Loucy (cell line): ENCODE measurements around the gene TM6SF1.

Source experiments
- H2AFZ ChIP-seq: fragments of 200-600 bp; sonication (generic); 2 replicates; pipeline ENCODE4 v1.6.0; 2016; ENCODE audit warnings: antibody characterized with exemption, mild to moderate bottlenecking, low read length, moderate library complexity
- H3F3A ChIP-seq: fragments of 200-600 bp; 2 replicates; pipeline ENCODE4 v1.6.0; 2016; ENCODE audit warnings: antibody characterized with exemption, low read depth, mild to moderate bottlenecking
- H3K27me3 ChIP-seq: fragments of 200-600 bp; sonication (generic); 2 replicates; pipeline ENCODE4 v1.6.1; 2014; ENCODE audit warnings: low read length, mild to moderate bottlenecking; ENCODE audit not compliant: insufficient read depth, poor library complexity, severe bottlenecking
- H3K36me3 ChIP-seq: fragments of 200-600 bp; sonication (generic); 2 replicates; pipeline ENCODE4 v1.6.1; 2016; ENCODE audit warnings: low read length; ENCODE audit not compliant: insufficient read depth
- H3K4me1 ChIP-seq: fragments of 200-600 bp; sonication (generic); 2 replicates; pipeline ENCODE4 v1.5.1; 2014; ENCODE audit warnings: low read length, mild to moderate bottlenecking; ENCODE audit not compliant: insufficient read depth, poor library complexity, severe bottlenecking
- H3K4me2 ChIP-seq: fragments of 200-600 bp; sonication (generic); 2 replicates; pipeline ENCODE4 v1.6.0; 2014; ENCODE audit warnings: antibody characterized with exemption, low read length, low read depth, mild to moderate bottlenecking; ENCODE audit not compliant: poor library complexity, severe bottlenecking
- H3K4me3 ChIP-seq: fragments of 200-600 bp; sonication (generic); 2 replicates; pipeline ENCODE4 v1.5.1; 2014; ENCODE audit warnings: low read length, mild to moderate bottlenecking, mixed read lengths; ENCODE audit not compliant: poor library complexity, severe bottlenecking
- H3K79me2 ChIP-seq: fragments of 200-600 bp; sonication (generic); 2 replicates; pipeline ENCODE4 v1.6.1; 2014; ENCODE audit warnings: low read length; ENCODE audit not compliant: insufficient read depth
- H3K9ac ChIP-seq: fragments of 200-600 bp; sonication (generic); 2 replicates; pipeline ENCODE4 v1.6.0; 2014; ENCODE audit warnings: mild to moderate bottlenecking, low read depth, low read length, moderate library complexity; ENCODE audit not compliant: poor library complexity, severe bottlenecking
- H3K9me2 ChIP-seq: fragments of 200-600 bp; sonication (generic); replicated peaks from 2 replicates; pipeline ENCODE4 v1.6.1; 2016; ENCODE audit warnings: low read depth, low read length, mixed read lengths
- H3K9me3 ChIP-seq: fragments of 200-600 bp; sonication (generic); 2 replicates; pipeline ENCODE4 v1.6.1; 2014; ENCODE audit warnings: mild to moderate bottlenecking, antibody characterized with exemption, low read length, low read depth; ENCODE audit not compliant: insufficient read depth
- H4K20me1 ChIP-seq: fragments of 200-600 bp; sonication (generic); 2 replicates; pipeline ENCODE4 v1.6.0; 2014; ENCODE audit warnings: antibody characterized with exemption, low read length, mild to moderate bottlenecking; ENCODE audit not compliant: insufficient read depth, poor library complexity, severe bottlenecking
- EZH2phosphoT487 ChIP-seq: fragments of 200-600 bp; IDR thresholded peaks from 2 replicates; pipeline ENCODE4 v1.6.1; 2018; ENCODE audit warnings: antibody characterized with exemption, mild to moderate bottlenecking, moderate library complexity, borderline replicate concordance
- TF ChIP-seq, protein P1 (sequence below): fragments of 200-600 bp; sonication (generic); conservative IDR thresholded peaks from 2 replicates; pipeline ENCODE4 v1.5.1; 2014; ENCODE audit warnings: mild to moderate bottlenecking, antibody characterized with exemption, low read length

TM6SF1 gene

DNA sequence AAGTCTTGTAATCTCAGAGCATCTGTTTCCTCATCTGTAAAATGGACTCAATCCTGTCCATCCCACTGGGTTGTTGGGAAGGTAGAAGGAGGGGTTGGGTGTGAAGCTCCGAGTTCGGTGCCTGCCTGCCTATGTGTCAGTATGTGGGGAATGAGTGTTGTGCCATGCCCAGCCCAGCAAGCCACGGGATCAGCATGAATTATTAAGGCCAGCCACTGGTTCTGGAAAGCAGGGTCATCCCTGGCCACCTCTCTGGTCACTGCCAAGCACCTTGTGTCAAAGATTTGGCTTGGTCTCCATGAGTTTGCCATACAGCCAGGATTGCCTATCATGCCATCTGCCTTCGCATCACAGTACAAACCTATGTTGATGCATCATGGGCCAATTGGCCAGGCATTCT, 11.5 kb downstream of the TM6SF1 start:
- no peak overlapping the region for H3K4me2 ChIP-seq
- H3K9me3 ChIP-seq: no peaks in the 10 kb centered on the region
- H3K9ac ChIP-seq: no peak overlapping the region
- no peaks in the 10 kb centered on the region for H4K20me1 ChIP-seq
- no peaks in the 10 kb centered on the region for H3K4me1 ChIP-seq
- no peaks in the 10 kb centered on the region; the same call in 1 of the 2 replicates for H3K36me3 ChIP-seq
- no peak overlapping the region for H2AFZ ChIP-seq
- no peaks in the 10 kb centered on the region for H3K9me2 ChIP-seq
- TF ChIP-seq, protein P1, sequence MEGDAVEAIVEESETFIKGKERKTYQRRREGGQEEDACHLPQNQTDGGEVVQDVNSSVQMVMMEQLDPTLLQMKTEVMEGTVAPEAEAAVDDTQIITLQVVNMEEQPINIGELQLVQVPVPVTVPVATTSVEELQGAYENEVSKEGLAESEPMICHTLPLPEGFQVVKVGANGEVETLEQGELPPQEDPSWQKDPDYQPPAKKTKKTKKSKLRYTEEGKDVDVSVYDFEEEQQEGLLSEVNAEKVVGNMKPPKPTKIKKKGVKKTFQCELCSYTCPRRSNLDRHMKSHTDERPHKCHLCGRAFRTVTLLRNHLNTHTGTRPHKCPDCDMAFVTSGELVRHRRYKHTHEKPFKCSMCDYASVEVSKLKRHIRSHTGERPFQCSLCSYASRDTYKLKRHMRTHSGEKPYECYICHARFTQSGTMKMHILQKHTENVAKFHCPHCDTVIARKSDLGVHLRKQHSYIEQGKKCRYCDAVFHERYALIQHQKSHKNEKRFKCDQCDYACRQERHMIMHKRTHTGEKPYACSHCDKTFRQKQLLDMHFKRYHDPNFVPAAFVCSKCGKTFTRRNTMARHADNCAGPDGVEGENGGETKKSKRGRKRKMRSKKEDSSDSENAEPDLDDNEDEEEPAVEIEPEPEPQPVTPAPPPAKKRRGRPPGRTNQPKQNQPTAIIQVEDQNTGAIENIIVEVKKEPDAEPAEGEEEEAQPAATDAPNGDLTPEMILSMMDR: no peak
- no peak for TF ChIP-seq EZH2phosphoT487
- H3K79me2 ChIP-seq: no peaks in the 10 kb centered on the region
- no peaks in the 10 kb centered on the region for H3K27me3 ChIP-seq
- H3K4me3 ChIP-seq: no peak overlapping the region
- H3F3A ChIP-seq: no peaks in the 10 kb centered on the region

DNA sequence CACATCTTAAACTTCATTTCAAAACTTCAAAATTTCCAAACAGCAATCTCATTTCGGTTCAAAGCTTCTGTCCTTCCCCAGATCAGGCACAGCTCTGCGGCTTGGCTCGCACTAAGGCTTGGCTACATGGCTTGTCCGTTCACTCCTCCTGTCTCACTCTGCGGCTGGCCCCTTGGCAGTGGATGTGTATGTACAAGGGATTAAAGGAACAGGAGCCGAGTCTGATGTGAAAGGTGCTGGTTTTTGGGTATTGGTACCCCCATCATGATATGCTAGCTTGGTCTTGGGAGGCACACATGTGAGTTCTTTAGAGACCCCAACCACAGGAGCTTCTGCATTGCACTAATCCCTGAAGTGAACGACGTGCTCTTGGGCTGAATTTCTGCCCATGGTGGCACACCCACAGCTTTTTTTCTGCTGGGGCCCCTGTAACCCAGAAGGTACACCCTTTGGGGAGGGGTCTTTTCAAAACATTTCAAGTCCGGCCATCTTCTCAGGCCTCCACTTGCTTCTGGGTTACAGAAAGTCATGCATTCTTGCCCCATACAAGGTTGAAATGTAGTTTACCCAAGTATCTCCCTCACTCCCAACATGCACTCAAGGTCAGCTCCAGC, 12.6 kb downstream of the TM6SF1 start:
- H3K27me3 ChIP-seq: no peaks in the 10 kb centered on the region
- H3K9me2 ChIP-seq: no peaks in the 10 kb centered on the region
- H3K9me3 ChIP-seq: no peaks in the 10 kb centered on the region
- H2AFZ ChIP-seq: no peak overlapping the region
- H4K20me1 ChIP-seq: no peaks in the 10 kb centered on the region
- H3K4me1 ChIP-seq: no peaks in the 10 kb centered on the region
- no peaks in the 10 kb centered on the region for H3K79me2 ChIP-seq
- no peak overlapping the region for H3K4me2 ChIP-seq
- no peaks in the 10 kb centered on the region for H3F3A ChIP-seq
- no peak overlapping the region for H3K9ac ChIP-seq
- TF ChIP-seq, protein P1: no peak
- TF ChIP-seq EZH2phosphoT487: no peak
- no peak overlapping the region for H3K4me3 ChIP-seq
- no peaks in the 10 kb centered on the region for H3K36me3 ChIP-seq

DNA sequence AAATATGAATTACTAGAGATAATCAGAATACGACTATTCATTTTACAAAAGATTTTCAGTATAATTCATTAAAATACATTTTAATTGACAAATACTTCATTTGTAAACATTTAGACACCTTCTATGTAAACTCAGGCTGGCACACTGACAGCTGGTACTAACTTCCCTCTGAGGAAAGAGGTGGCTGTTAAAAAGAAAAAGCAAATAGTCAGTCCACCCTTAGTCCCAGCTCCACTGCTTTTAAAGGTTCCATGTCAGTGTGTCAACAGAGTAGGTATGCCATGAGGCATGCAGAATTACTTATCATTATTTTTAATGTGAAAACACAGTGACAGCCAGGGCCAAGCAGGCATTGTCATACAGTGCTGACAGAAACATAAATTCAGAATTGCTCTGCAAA, 16.1 kb downstream of the TM6SF1 start:
- no peaks in the 10 kb centered on the region for H3K36me3 ChIP-seq
- no peaks in the 10 kb centered on the region for H3K79me2 ChIP-seq

More for the DNA sequence above, 16.1 kb downstream of the TM6SF1 start:
- H2AFZ ChIP-seq: no peak overlapping the region
- TF ChIP-seq EZH2phosphoT487: no peak
- TF ChIP-seq, protein P1: no peak
- no peaks in the 10 kb centered on the region for H3K4me1 ChIP-seq
- no peaks in the 10 kb centered on the region for H3F3A ChIP-seq
- no peaks in the 10 kb centered on the region for H3K27me3 ChIP-seq
- no peak overlapping the region for H3K4me3 ChIP-seq
- H3K9ac ChIP-seq: no peak overlapping the region
- no peaks in the 10 kb centered on the region for H4K20me1 ChIP-seq
- no peaks in the 10 kb centered on the region for H3K9me3 ChIP-seq
- no peak overlapping the region for H3K4me2 ChIP-seq
- no peaks in the 10 kb centered on the region for H3K9me2 ChIP-seq
